Upper lobe of left lung (tissue), 4 donors: ENCODE results near the gene CFAP299.

Source experiments
- CTCF ChIP-seq, 6 experiments: fragments of 450-650 bp in 4 of 6; fragments of 200-600 bp in 2 of 6; sonication (generic) in 2 of 6; IDR thresholded peaks; one replicate each; pipeline ENCODE4 v1.5.1; 2016 to 2019; ENCODE audit warnings: antibody characterized with exemption in 6 of 6
- EP300 ChIP-seq, 4 donors: sonication (generic); formaldehyde crosslinking; IDR thresholded peaks; one replicate each; pipeline ENCODE4 v1.5.1; 2017; ENCODE audit warnings: antibody characterized with exemption in 4 of 4, control low read depth in 2 of 4
- POLR2A ChIP-seq, 4 donors: fragments of 450-650 bp; IDR thresholded peaks; one replicate each; pipeline ENCODE4 v1.5.1; 2016 to 2017; ENCODE audit warnings: antibody characterized with exemption in 4 of 4, mild to moderate bottlenecking in 2 of 4
- POLR2AphosphoS5 ChIP-seq, 2 donors: sonication (generic); formaldehyde crosslinking; IDR thresholded peaks; one replicate each; pipeline ENCODE4 v1.5.1; 2017; ENCODE audit warnings: antibody characterized with exemption in 2 of 2

- TF ChIP-seq POLR2A (IDR thresholded peaks at IDR 0.05), result no peak
- no peak for TF ChIP-seq CTCF (IDR thresholded peaks at IDR 0.05)
- no peak for TF ChIP-seq EP300 (IDR thresholded peaks at IDR 0.05)
- TF ChIP-seq POLR2AphosphoS5 (IDR thresholded peaks at IDR 0.05), result no peak
Observed at GRCh38 chr4:80586716-80587115, 251.2 kb downstream of the CFAP299 start.
